Ishikawa (cell line): Measurements from ENCODE around the gene KRTAP5-1.

ENCODE experiments used
- CEBPB ChIP-seq: IDR thresholded peaks from 2 replicates; pipeline ENCODE4 v1.6.1; 2012
- EP300 ChIP-seq: IDR thresholded peaks from 2 replicates; pipeline ENCODE4 v1.6.1; 2012; ENCODE audit warnings: borderline replicate concordance

DNA sequence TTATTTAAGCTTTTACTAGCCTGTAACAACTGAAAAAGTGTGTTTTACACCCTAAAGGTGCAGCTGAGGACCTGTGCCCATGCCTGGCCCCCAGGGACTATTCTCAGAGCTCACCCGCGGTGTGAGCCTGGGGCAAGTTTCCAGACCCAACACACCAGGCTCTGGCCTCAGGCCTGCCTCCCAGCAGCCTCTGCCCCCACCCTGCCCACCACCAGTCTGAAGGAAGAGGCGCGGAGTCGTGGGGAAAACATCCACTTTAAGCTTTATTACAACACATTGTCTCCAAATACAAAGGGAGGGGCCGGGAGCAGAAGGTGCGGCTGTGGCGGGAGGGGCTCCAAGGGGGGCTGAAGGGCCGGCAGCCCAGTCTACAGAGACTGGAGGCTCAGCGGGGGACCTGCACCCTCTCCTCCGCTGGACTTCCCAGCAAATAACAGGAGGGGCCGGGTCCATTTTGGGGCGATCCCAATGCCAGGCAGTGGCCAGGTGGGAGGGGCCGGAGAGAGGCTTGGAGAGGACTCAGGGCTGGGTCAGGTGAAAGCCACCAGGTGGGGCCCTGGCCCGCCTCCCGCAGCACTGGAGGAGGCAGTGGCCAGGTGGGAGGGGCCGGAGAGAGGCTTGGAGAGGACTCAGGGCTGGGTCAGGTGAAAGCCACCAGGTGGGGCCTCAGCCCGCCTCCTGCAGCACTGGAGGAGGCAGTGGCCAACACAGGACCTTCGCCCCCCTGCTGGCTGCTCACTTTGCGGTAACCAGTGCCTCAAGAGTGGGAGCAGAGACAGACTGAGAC is 31.1 kb downstream of the KRTAP5-1 start:
- TF ChIP-seq EP300: no peak; the same call in 1 of the 2 replicates
- no peak for TF ChIP-seq CEBPB
